ENCODE data around the gene GNAS-AS1.

GRCh38 chr20:58788896-58789544 is 61.7 kb downstream of the GNAS-AS1 start:
- no peak for TF ChIP-seq CTCF (conservative IDR thresholded peaks at IDR 0.05 in 1 of 2, IDR thresholded peaks at IDR 0.05 in 1 of 2; ENCODE audit: low read depth in 1 of 2, low read length in 2 of 2)
- TF ChIP-seq EZH2 (IDR thresholded peaks at IDR 0.05; ENCODE audit: low read length, missing control alignments): no peak
